HepG2 (cell line): Measurements from ENCODE around the gene SYNE3. TPM values are rescaled to one million over a fixed set of nuclear protein-coding genes. Genes with fewer than 3 reads are reported as not detected.

Experiments
- ATAC-seq: fragments of 200-7000 bp; cut with Tn5 transposase; 3 replicates; pipeline ENCODE4 v1.9.1; 2020; ENCODE audit warnings: mild to moderate bottlenecking, moderate library complexity
- BruUV-seq: library from RNA; stranded (reverse); fragments of 400-500 nt; replicated peaks from 2 replicates; lab custom pipeline; 2021; lab: Mats Ljungman, UMichigan
- CTCF ChIA-PET: fragments of 300-600 bp; formaldehyde crosslinking; extraction: SDS; loops from one replicate; lab custom pipeline; 2021; ENCODE audit warnings: low total read pairs, inconsistent platforms, low intra/inter-chr PET ratio; lab: Yijun Ruan, JAX
- POLR2A ChIA-PET: fragments of 350-600 bp; sonication (Branson Sonifier 250); formaldehyde crosslinking; loops from one replicate; lab custom pipeline; 2020; ENCODE audit warnings: antibody characterized with exemption, inconsistent platforms; lab: Yijun Ruan, JAX
- DNase-seq: peaks from one replicate; pipeline ENCODE4 v3.0.0-alpha.2; 2015; ENCODE audit warnings: low spot score
- FAIRE-seq: peaks from 3 replicates; lab custom pipeline; 2011; peaks lifted over from hg19 to GRCh38; lab: Jason Lieb, UNC
- H2AFZ ChIP-seq: one replicate; pipeline ENCODE4 v1.6.1; 2011; ENCODE audit warnings: low read length, inconsistent platforms
- H3K27ac ChIP-seq: fragments of 300-600 bp; 3 replicates; pipeline ENCODE4 v1.8.0; 2011; ENCODE audit warnings: mixed run types, mild to moderate bottlenecking, mixed read lengths, low read length, inconsistent platforms; ENCODE audit not compliant: insufficient read depth; ENCODE audit errors: extremely low read length
- H3K27me3 ChIP-seq, 2 experiments: fragments of 200-600 bp in 1 of 2; 2 replicates in 1 of 2; 3 replicates in 1 of 2; pipeline versions ENCODE4 v1.6.0 to v1.8.0; 2011; ENCODE audit warnings: low read length in 2 of 2, mild to moderate bottlenecking in 2 of 2, moderate library complexity in 2 of 2, inconsistent platforms in 1 of 2; ENCODE audit not compliant: insufficient read depth in 2 of 2, control insufficient read depth in 1 of 2
- H3K36me3 ChIP-seq, 2 experiments: fragments of 200-600 bp in 1 of 2; replicated peaks in 1 of 2; 2 replicates in 1 of 2; 3 replicates in 1 of 2; pipeline versions ENCODE4 v1.5.1 to v1.8.0; 2011; ENCODE audit warnings: low read length in 2 of 2, inconsistent platforms in 1 of 2; ENCODE audit not compliant: insufficient read depth in 2 of 2, control insufficient read depth in 1 of 2
- H3K4me1 ChIP-seq: 2 replicates; pipeline ENCODE4 v1.5.1; 2012; ENCODE audit warnings: low read length, inconsistent platforms; ENCODE audit not compliant: insufficient read depth
- H3K4me2 ChIP-seq: 2 replicates; pipeline ENCODE4 v1.6.0; 2011; ENCODE audit warnings: low read depth, low read length, inconsistent platforms
- H3K4me3 ChIP-seq, 3 experiments: fragments of 200-600 bp in 1 of 3; sonication (generic), shearing (Covaris generic) in 1 of 3; replicated peaks in 1 of 3; 2 replicates each; pipeline ENCODE4 v1.5.1; 2011 to 2016; ENCODE audit warnings: low read length in 3 of 3, inconsistent platforms in 2 of 3, low read depth in 2 of 3, mild to moderate bottlenecking in 2 of 3, control low read depth in 1 of 3, mixed read lengths in 1 of 3; ENCODE audit not compliant: insufficient read depth in 1 of 3
- H3K79me2 ChIP-seq: one replicate; pipeline ENCODE4 v1.6.1; 2011; ENCODE audit warnings: low read length, inconsistent platforms; ENCODE audit not compliant: insufficient read depth
- H3K9ac ChIP-seq: 2 replicates; pipeline ENCODE4 v1.6.0; 2011; ENCODE audit warnings: mild to moderate bottlenecking, low read depth, low read length, inconsistent platforms; ENCODE audit not compliant: insufficient read depth
- H3K9me3 ChIP-seq: 2 replicates; pipeline ENCODE4 v1.5.1; 2012; ENCODE audit warnings: mild to moderate bottlenecking, low read length
- H4K20me1 ChIP-seq: 2 replicates; pipeline ENCODE4 v1.6.0; 2011; ENCODE audit warnings: inconsistent platforms, mild to moderate bottlenecking, low read length, moderate library complexity; ENCODE audit not compliant: insufficient read depth
- JUN ChIP-seq: sonication (generic); formaldehyde crosslinking; IDR thresholded peaks from 2 replicates; pipeline ENCODE4 v1.4.0; 2020; ENCODE audit warnings: mild to moderate bottlenecking, missing genetic modification reagents
- KDM2A ChIP-seq: sonication (generic); formaldehyde crosslinking; IDR thresholded peaks from 2 replicates; pipeline ENCODE4 v1.4.0; 2020; ENCODE audit warnings: low read depth, missing genetic modification reagents, borderline replicate concordance
- LRRFIP1 ChIP-seq: sonication (generic); formaldehyde crosslinking; conservative IDR thresholded peaks from 2 replicates; pipeline ENCODE4 v1.4.0; 2020; ENCODE audit warnings: missing genetic modification reagents
- MTERF4 ChIP-seq: sonication (generic); formaldehyde crosslinking; IDR thresholded peaks from 2 replicates; pipeline ENCODE4 v1.8.0; 2023; ENCODE audit warnings: mild to moderate bottlenecking, missing genetic modification reagents
- NR2F1 ChIP-seq, 2 experiments: fragments of 450-650 bp in 1 of 2; formaldehyde crosslinking in 1 of 2; IDR thresholded peaks; 2 replicates each; pipeline versions ENCODE4 v1.5.0 to v1.6.1; 2016 to 2020; ENCODE audit warnings: mild to moderate bottlenecking in 1 of 2, missing compliant biosample characterization in 1 of 2, missing genetic modification reagents in 1 of 2, moderate library complexity in 1 of 2
- RBAK ChIP-seq: sonication (generic); formaldehyde crosslinking; IDR thresholded peaks from 2 replicates; pipeline ENCODE4 v1.5.1; 2020; ENCODE audit warnings: mild to moderate bottlenecking, missing genetic modification reagents
- RFXAP ChIP-seq: sonication (generic); formaldehyde crosslinking; IDR thresholded peaks from 2 replicates; pipeline ENCODE4 v1.4.0; 2020; ENCODE audit warnings: missing genetic modification reagents, borderline replicate concordance
- ZFX ChIP-seq: sonication (generic); formaldehyde crosslinking; IDR thresholded peaks from 2 replicates; pipeline ENCODE4 v1.4.0; 2020; ENCODE audit warnings: mild to moderate bottlenecking, low read depth, missing genetic modification reagents, moderate library complexity
- WGBS: methylation state at CpG from one replicate; pipeline ENCODE4 v1.1.6; 2017; ENCODE audit warnings: low lambda C conversion rate; 5-methylcytosine and 5-hydroxymethylcytosine counted together
- in situ Hi-C: cut with HindIII; loops from 2 replicates; pipeline ENCODE4 v1.10.0; 2017; ENCODE audit warnings: low pct_unique_long_range_greater_than_20kb; ENCODE audit not compliant: extremely low pct_ligation_motif_present
- intact Hi-C: fragments of 100-400 bp; cut with micrococcal nuclease; formaldehyde crosslinking; loops from one replicate; pipeline ENCODE4 v1.10.0; 2022; ENCODE audit not compliant: unreplicated experiment
- polyA plus RNA-seq, 8 experiments: library from polyadenylated mRNA; depleted of rRNA in 3 of 8; stranded (reverse) in 7 of 8; unstranded in 1 of 8; fragments of >200 nt; fragmentation: Illumina TruSeq in 4 of 8; extraction: Trizol in 4 of 8; gene quantifications; 2 replicates each; pipeline versions ENCODE4 v1.2.1 to v1.2.3, GENCODE V29; 2011 to 2016; ENCODE audit warnings: low read depth in 4 of 8, missing spikeins in 1 of 8, mixed read lengths in 1 of 8; ENCODE audit not compliant: insufficient read depth in 1 of 8
- total RNA-seq, 5 experiments: library from RNA; depleted of rRNA; stranded (reverse); fragments of >200 nt; fragmentation: Illumina TruSeq; extraction: Trizol; gene quantifications; 2 replicates each; pipeline ENCODE4 v1.2.3, GENCODE V29; 2016; ENCODE audit warnings: low read depth in 1 of 5
- TF ChIP-seq, protein P1 (sequence below): sonication (generic); formaldehyde crosslinking; IDR thresholded peaks from 2 replicates; pipeline ENCODE4 v1.5.1; 2020; ENCODE audit warnings: mild to moderate bottlenecking, moderate library complexity, missing genetic modification reagents

The SYNE3 gene
- total and polyA plus RNA-seq, 2 of the 13 experiments (the other 11 are each of a cell fraction or from before 2014, with no cell fraction given), result 7.8 to 8.0 TPM

GRCh38 chr14:95493503-95493902 lies 22.9 kb downstream of the SYNE3 start:
- no peak overlapping the region for H3K4me3 ChIP-seq
- no peak overlapping the region for H3K4me2 ChIP-seq
- BruUV-seq, result no TSS peak
- ChIA-PET POLR2A (interaction anchor here (0.9 kb wide), 1 partner anchor 30 kb away, joined by 3 read pairs; no protein-coding TSS in a partner anchor), CTCF (no interaction called here)
- H2AFZ ChIP-seq, result no peak overlapping the region
- intact Hi-C loops (no loop called here), in situ Hi-C loops (no loop called here)
- no peaks in the 10 kb centered on the region for H3K9me3 ChIP-seq
- ATAC-seq, result no peak
- WGBS, result 97% methylated on average over 5 of the region's 5 CpGs
- DNase-seq, result no peak
- no peaks in the 10 kb centered on the region for H4K20me1 ChIP-seq
- no peaks in the 10 kb centered on the region; a peak in 1 of 5 replicates for H3K36me3 ChIP-seq
- no peaks in the 10 kb centered on the region for H3K27me3 ChIP-seq
- peaks cover 6% of the 10 kb centered on the region for H3K79me2 ChIP-seq
- H3K4me1 ChIP-seq, result peaks cover 59% of the 10 kb centered on the region
- no peak for TF ChIP-seq RBAK (CRISPR knock-in tag)
- no peak for TF ChIP-seq MTERF4 (CRISPR knock-in tag)
- TF ChIP-seq, protein P1, sequence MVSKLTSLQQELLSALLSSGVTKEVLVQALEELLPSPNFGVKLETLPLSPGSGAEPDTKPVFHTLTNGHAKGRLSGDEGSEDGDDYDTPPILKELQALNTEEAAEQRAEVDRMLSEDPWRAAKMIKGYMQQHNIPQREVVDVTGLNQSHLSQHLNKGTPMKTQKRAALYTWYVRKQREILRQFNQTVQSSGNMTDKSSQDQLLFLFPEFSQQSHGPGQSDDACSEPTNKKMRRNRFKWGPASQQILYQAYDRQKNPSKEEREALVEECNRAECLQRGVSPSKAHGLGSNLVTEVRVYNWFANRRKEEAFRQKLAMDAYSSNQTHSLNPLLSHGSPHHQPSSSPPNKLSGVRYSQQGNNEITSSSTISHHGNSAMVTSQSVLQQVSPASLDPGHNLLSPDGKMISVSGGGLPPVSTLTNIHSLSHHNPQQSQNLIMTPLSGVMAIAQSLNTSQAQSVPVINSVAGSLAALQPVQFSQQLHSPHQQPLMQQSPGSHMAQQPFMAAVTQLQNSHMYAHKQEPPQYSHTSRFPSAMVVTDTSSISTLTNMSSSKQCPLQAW, result no peak
- no peak for TF ChIP-seq JUN (CRISPR knock-in tag)
- no peak for TF ChIP-seq RFXAP (CRISPR knock-in tag)
- TF ChIP-seq LRRFIP1 (CRISPR knock-in tag), result no peak
- TF ChIP-seq KDM2A (CRISPR knock-in tag), result no peak
- TF ChIP-seq NR2F1 (CRISPR knock-in tag; IDR thresholded peaks at IDR 0.05), result no peak
- TF ChIP-seq ZFX (CRISPR knock-in tag), result no peak
- no peak for FAIRE-seq
- H3K9ac ChIP-seq, result no peak overlapping the region
- no peak overlapping the region for H3K27ac ChIP-seq
